Measurements from ENCODE around the gene C11orf52.

C11orf52 gene

GRCh38 chr11:111976119-111976766 lies 57.5 kb downstream of the C11orf52 start:
- DNase-seq (ENCODE audit: low spot score), result no peak
